Hematopoietic multipotent progenitor cell treated with erythropoietin and hydrocortisone succinate and interleukin-3 and kit ligand, for 15 days (in vitro differentiated cells): ENCODE results near the gene RRM1.
"Not testable (repeated sequence)": the region's sequence is repeated elsewhere in the genome, so short reads cannot be mapped to it uniquely, and the experiment has no call there.

Experiments used
- DNase-seq: peaks from one replicate; pipeline ENCODE4 v3.0.0-alpha.2; 2015; ENCODE audit warnings: low spot score

RRM1 gene

GRCh38 chr11:4094348-4095291, at the start of gene RRM1:
RRM1 (plus strand) TSS chr11:4094799; CDS start chr11:4095013, 214 bp downstream.
- peak; percentile 92 for DNase-seq

DNA sequence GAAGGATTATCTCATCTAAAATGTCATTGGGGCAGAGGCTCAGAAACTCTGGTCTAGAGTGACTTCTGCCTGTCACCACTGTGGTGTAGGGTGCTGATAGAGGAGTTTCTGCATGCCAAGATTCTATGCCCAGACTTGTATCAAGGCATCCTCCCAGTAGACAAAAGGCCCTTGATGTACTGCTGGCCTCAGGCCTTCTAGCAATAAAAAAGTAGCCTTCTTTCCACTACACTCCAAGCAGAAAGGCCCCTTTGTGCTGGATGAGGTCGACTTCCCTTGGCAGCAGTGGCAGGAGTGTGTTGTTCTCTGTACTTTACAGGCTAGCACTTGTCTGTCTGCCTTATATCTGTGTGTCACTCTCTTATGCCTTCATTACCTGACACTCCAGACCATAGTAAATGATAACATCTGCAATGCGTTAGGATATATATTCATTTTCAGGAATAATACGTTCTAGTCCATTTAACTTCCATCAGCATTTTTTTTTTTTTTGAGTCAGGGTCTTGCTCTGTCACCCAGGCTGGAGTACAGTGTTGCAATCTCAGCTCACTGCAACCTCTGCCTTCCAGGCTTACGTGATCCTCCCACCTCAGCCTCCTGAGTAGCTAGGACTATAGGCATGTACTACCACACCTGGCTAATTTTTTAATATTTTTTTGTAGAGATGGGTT, 49.5 kb upstream of the RRM1 start:
- no peak for DNase-seq

- no peak for DNase-seq
Observed at GRCh38 chr11:4048340-4048739, 46.3 kb upstream of the RRM1 start.

- no peak for DNase-seq
Observed at GRCh38 chr11:4049006-4049405, 45.6 kb upstream of the RRM1 start.

- DNase-seq, result no peak
Observed at GRCh38 chr11:4050138-4050537, 44.5 kb upstream of the RRM1 start.

GRCh38 chr11:4053200-4053599, 41.4 kb upstream of the RRM1 start:
- not testable (repeated sequence) for DNase-seq

DNA sequence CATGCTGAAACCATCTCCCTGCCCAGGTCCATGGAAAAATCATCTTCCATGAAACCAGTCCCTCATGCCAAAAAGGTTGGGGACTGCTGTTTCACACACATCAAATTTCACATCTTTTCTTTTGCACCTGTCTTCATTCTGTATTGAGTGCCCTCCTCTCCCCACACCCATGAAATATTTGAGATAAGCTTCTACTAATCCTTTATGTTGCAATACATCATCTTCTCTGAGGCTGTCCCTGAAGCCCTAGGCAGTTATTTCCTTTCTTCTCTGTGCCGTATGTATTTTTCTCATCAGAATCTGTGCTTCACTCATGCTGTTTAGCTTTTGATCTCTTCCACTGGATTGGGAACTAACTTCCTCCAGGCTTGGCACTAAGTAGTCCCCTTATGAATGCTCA, 40.0 kb upstream of the RRM1 start:
- no peak for DNase-seq

DNA sequence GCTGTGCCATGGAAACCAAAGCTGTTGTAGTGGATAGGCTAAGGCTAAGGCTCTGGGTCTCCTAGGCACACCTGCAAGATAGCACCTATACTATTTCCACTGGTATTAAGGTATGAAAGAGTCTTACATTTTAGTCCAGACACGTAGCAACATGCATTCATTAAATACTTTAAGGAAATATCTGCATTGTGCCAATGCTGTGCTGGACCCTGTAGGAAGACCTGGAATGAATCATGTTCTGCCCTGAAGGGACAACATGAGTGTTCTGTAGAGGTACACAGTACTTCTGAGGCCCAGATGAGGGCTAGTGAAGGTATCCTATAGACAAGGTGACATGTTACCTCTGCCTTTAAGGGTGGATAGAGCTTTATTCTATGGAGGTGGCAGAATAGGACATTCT, 35.2 kb upstream of the RRM1 start:
- no peak for DNase-seq

GRCh38 chr11:4060182-4060923, 34.2 kb upstream of the RRM1 start:
- DNase-seq, result no peak

GRCh38 chr11:4061700-4062099, 32.9 kb upstream of the RRM1 start:
- no peak for DNase-seq

- DNase-seq, result no peak
Observed at GRCh38 chr11:4063348-4063747, 31.3 kb upstream of the RRM1 start.

DNA sequence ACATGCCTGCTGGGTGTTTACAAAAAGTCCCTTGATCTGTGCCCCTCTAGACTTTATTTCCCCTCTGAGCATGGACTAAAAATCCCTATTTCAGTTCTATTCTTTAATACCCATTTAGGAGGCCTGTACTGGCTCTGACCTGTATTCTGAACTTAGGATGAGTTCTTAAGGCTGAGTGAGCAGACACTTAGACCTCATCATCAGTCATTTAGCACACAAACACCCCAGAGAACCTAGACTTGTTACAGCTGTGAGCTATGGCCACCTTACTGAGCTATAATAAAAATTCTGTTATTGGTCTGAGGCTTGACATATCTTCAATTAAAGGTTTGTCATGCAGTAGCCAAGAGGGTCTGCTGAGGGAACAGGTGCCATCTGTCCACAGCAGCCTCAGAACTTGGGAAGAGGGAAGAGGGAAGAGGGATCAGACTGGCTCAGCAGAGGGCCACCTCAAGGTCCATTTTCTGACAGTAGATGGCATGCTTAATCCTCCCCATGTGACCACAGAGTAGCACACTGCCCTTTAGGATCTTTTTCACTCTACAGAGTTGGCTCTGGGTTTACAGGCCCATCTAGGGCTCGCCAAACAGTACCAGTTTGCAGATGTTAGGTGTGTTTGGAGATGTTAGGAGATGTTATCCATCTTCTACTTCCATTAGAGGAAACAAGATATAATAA, 30.2 kb upstream of the RRM1 start:
- DNase-seq, result no peak

DNA sequence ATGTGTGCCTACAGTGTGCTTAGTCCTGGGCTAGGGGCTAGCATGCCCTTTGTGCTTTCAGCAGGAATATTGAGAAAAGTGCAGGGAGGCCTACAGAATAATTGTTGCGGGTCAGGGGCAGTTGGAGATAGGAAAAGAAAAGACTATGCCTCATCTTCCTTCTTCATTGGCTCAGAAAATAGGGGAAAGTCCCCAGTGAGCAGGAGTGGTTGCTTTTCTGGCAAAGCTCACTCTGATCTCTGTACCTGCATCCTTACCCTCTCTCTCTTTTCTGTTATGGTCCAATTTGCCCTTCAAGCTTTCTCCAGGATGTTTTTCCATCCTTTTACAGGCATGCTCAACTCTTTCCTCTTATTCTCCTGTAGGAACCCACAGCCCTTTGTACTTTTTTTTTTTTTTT, 29.5 kb upstream of the RRM1 start:
- DNase-seq, result no peak

- no peak for DNase-seq
Observed at GRCh38 chr11:4065601-4066377, 28.8 kb upstream of the RRM1 start.

DNA sequence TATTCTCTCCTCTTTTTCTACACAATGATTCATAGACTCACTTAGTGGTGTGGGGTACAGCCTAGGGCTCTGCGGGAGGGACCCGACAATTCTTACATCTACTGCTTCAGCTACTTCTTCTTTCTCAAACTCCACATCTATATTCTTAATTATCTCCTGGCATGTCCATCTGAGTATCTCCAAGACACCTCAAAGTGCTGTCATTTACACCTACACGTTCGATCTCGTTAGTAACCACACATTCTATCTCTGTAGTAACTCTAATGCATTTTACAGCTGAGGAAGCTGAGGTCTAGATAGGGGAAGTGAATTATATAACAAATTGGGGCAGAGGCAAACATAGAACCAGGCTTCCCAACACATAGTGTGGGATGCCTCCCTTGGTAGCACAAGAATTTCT, 27.7 kb upstream of the RRM1 start:
- no peak for DNase-seq

DNA sequence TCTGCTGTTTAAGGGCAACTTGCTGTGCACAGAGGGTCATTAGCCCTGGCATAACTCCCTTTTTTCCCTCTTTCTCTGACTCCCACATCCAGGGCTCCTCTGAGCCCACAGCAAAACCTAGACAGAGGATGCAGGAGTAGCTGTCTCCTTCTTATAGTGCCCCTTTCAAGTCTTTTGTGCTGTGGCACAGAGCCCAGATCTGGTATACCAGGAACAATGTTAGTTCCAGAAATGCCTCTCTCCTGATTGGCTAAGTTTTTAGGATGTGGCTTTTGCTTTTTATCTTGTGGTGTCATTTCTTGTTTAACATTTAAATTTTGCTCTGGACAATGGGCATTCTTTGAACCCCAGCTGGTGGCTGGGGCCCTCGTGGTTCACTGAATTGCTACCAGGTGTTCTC, 25.6 kb upstream of the RRM1 start:
- DNase-seq, result no peak

- no peak for DNase-seq
Observed at GRCh38 chr11:4071325-4071724, 23.3 kb upstream of the RRM1 start.

GRCh38 chr11:4071914-4072313, 22.7 kb upstream of the RRM1 start:
- DNase-seq, result no peak

- DNase-seq, result peak; percentile 83
Observed at GRCh38 chr11:4072668-4073285, 21.8 kb upstream of the RRM1 start.

- no peak for DNase-seq
Observed at GRCh38 chr11:4074266-4074665, 20.3 kb upstream of the RRM1 start.

DNA sequence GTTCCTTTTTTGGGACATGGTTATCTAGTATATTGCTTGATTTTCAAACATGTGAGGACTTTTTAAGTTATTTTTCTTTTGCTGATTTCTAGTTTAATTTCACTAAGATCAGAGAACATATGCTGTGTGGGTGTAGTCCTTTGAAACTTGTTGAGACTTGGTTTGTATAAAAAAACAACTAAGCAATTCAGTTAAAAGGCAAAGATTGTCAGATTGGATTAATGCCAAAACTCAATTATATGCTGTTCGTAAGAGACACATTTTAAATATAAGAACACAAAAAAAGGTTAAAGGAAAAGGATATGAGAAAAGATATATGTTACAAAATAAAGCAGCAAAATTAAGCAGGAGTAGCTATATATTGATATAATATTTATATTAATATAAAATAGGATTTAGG, 17.8 kb upstream of the RRM1 start:
- no peak for DNase-seq
